DOHH2 (cell line): ENCODE measurements around the gene BRCA2.

Experiments
- EZH2phosphoT487 ChIP-seq: fragments of 200-600 bp; sonication (generic); IDR thresholded peaks from 2 replicates; pipeline ENCODE4 v1.6.1; 2017; ENCODE audit warnings: borderline replicate concordance, mild to moderate bottlenecking, antibody characterized with exemption, low read length, moderate library complexity, mixed read lengths
- TF ChIP-seq, protein P1 (sequence below): fragments of 200-600 bp; sonication (generic); IDR thresholded peaks from one replicate; pipeline ENCODE4 v1.5.1; 2014; ENCODE audit warnings: antibody characterized with exemption, mild to moderate bottlenecking, low read depth, low read length; ENCODE audit not compliant: poor library complexity, severe bottlenecking

DNA sequence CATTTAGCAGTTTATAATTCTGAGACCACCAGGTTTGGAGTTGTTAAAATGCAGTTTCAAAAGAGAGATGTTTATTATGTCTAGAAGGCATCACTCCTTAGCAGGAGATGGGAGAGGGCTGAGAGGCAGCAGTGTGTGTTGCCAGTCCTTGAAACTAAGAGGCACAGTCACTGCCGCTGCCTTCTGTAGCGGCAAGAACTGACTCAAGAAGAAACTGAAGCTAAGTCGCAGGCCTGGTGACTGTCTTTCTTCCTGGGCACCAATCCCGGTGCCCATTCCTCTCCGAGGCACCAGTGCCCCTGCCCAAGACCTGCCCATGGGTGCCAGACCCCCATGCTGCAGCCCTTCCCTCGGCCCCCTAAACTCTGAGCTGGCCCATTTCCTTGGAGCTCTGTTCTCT is 92.5 kb downstream of the BRCA2 start:
- TF ChIP-seq, protein P1, sequence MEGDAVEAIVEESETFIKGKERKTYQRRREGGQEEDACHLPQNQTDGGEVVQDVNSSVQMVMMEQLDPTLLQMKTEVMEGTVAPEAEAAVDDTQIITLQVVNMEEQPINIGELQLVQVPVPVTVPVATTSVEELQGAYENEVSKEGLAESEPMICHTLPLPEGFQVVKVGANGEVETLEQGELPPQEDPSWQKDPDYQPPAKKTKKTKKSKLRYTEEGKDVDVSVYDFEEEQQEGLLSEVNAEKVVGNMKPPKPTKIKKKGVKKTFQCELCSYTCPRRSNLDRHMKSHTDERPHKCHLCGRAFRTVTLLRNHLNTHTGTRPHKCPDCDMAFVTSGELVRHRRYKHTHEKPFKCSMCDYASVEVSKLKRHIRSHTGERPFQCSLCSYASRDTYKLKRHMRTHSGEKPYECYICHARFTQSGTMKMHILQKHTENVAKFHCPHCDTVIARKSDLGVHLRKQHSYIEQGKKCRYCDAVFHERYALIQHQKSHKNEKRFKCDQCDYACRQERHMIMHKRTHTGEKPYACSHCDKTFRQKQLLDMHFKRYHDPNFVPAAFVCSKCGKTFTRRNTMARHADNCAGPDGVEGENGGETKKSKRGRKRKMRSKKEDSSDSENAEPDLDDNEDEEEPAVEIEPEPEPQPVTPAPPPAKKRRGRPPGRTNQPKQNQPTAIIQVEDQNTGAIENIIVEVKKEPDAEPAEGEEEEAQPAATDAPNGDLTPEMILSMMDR: no peak
- TF ChIP-seq EZH2phosphoT487: no peak
